NT2/D1 (cell line): ENCODE data around the gene ERICH6.

ENCODE experiments used
- SUZ12 ChIP-seq: IDR thresholded peaks from 2 replicates; pipeline ENCODE4 v1.6.1; 2011; ENCODE audit not compliant: insufficient read length, insufficient read depth; ENCODE audit errors: extremely low read depth
- ZNF274 ChIP-seq: IDR thresholded peaks from 2 replicates; pipeline ENCODE4 v1.6.1; 2011; ENCODE audit warnings: mild to moderate bottlenecking, low read depth, low read length

DNA sequence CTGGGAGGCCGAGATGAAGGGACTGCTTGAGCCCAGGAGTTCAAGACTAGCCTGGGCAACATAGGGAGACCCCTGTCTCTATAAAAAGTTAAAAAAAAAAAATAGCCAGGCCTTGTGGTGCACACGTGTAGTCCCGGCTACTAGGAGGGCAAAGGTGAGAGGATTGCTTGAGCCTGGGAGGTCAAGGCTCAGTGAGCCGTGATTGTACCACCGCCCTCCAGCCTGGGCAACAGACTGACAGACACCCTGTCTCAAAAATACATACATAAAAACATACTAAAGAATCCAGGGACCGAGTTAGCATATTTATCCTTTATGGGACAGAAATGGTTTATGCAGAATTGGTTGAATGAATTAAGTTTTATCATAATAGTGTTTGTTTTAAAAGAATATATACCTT is 45.5 kb upstream of the ERICH6 start:
- TF ChIP-seq SUZ12 (no peak), ZNF274 (no peak)
